ENCODE measurements around the gene SLC16A11. TPM values are rescaled to one million over a fixed set of nuclear protein-coding genes. Genes with fewer than 3 reads are reported as not detected.

Gene SLC16A11
- total RNA-seq, 1 experiment from 2014 or later: 0.48 TPM

- peaks cover 9% of the 10 kb centered on the region for H3K36me3 Mint-ChIP-seq
- H3K27me3 Mint-ChIP-seq (ENCODE audit: low read depth): peaks cover 34% of the 10 kb centered on the region
- H3K4me3 Mint-ChIP-seq: no peak overlapping the region
- no peak for DNase-seq (ENCODE audit: low spot score)
- TF ChIP-seq OVOL2 (CRISPR knock-in tag; IDR thresholded peaks at IDR 0.05; ENCODE audit: borderline replicate concordance): no peak
- TF ChIP-seq STAT6 (CRISPR knock-in tag; conservative IDR thresholded peaks at IDR 0.05; ENCODE audit: low read depth): no peak
- TF ChIP-seq USF2 (CRISPR knock-in tag; IDR thresholded peaks at IDR 0.05): no peak
- no peak for TF ChIP-seq SMAD3 (CRISPR knock-in tag; IDR thresholded peaks at IDR 0.05; ENCODE audit: borderline replicate concordance)
- TF ChIP-seq ZBTB21 (CRISPR knock-in tag; IDR thresholded peaks at IDR 0.05; ENCODE audit: borderline replicate concordance): no peak
- no peak for TF ChIP-seq TCF7 (CRISPR knock-in tag; IDR thresholded peaks at IDR 0.05; ENCODE audit: low read depth)
- no peak for TF ChIP-seq JAZF1 (CRISPR knock-in tag; IDR thresholded peaks at IDR 0.05)
- TF ChIP-seq FOXP4 (CRISPR knock-in tag; IDR thresholded peaks at IDR 0.05): no peak
- TF ChIP-seq CBFB (CRISPR knock-in tag; IDR thresholded peaks at IDR 0.05; ENCODE audit: low read depth): no peak
- no peak for TF ChIP-seq JUN (CRISPR knock-in tag; IDR thresholded peaks at IDR 0.05)
- TF ChIP-seq ELF4 (CRISPR knock-in tag; IDR thresholded peaks at IDR 0.05; ENCODE audit: low read depth): no peak
- TF ChIP-seq NFYB (CRISPR knock-in tag; conservative IDR thresholded peaks at IDR 0.05; ENCODE audit: low read depth): no peak
- no peak for TF ChIP-seq TP53 (CRISPR knock-in tag; IDR thresholded peaks at IDR 0.05)
- no peak for TF ChIP-seq ATF2 (CRISPR knock-in tag; IDR thresholded peaks at IDR 0.05; ENCODE audit: borderline replicate concordance, low read depth)
- TF ChIP-seq PRDM15 (CRISPR knock-in tag; IDR thresholded peaks at IDR 0.05): no peak
- no peak for TF ChIP-seq ZNF138 (CRISPR knock-in tag; conservative IDR thresholded peaks at IDR 0.05)
- TF ChIP-seq ATF1 (CRISPR knock-in tag; IDR thresholded peaks at IDR 0.05): no peak
- no peak for TF ChIP-seq ZNF263 (CRISPR knock-in tag; IDR thresholded peaks at IDR 0.05; ENCODE audit: low read depth)
- no peak for TF ChIP-seq HMGXB4 (CRISPR knock-in tag; IDR thresholded peaks at IDR 0.05)
- TF ChIP-seq NR2C2 (CRISPR knock-in tag; IDR thresholded peaks at IDR 0.05): no peak
- ATAC-seq: no peak
- CTCF ChIA-PET: interaction anchor here (0.6 to 1.5 kb wide), 3 partner anchors 14 to 1837 kb away, joined by 3 to 6 read pairs (median 3); no protein-coding TSS in a partner anchor
- no peak overlapping the region for H3K27ac Mint-ChIP-seq
- peaks cover 64% of the 10 kb centered on the region for H3K4me1 Mint-ChIP-seq
- H3K9me3 Mint-ChIP-seq: no peaks in the 10 kb centered on the region
- POLR2A ChIA-PET: no interaction called here
These were observed 25.4 kb downstream of the SLC16A11 start for GRCh38 chr17:7018331-7018964.
